ENCODE data around the gene TOMM70. TPM values are rescaled to one million over a fixed set of nuclear protein-coding genes. Genes with fewer than 3 reads are reported as not detected.

Gene TOMM70
- total RNA-seq, 1 experiment from 2014 or later: 64.9 TPM

- no peak for DNase-seq (ENCODE audit: low spot score)
Measured at GRCh38 chr3:100411091-100411982, 10.4 kb upstream of the TOMM70 start.

- no peak for DNase-seq (ENCODE audit: low spot score)
Measured at GRCh38 chr3:100407977-100408532, 7.2 kb upstream of the TOMM70 start.

- DNase-seq (ENCODE audit: low spot score): no peak
Measured at GRCh38 chr3:100407164-100407563, 6.3 kb upstream of the TOMM70 start.

- DNase-seq (ENCODE audit: low spot score): no peak
Measured at GRCh38 chr3:100404250-100404548, 3.3 kb upstream of the TOMM70 start.

GRCh38 chr3:100403362-100404249, 2.7 kb upstream of the TOMM70 start:
- DNase-seq (ENCODE audit: low spot score): peak; percentile 15

GRCh38 chr3:100402891-100403290, 2.0 kb upstream of the TOMM70 start:
- no peak for DNase-seq (ENCODE audit: low spot score)

- peak; percentile 25 for DNase-seq (ENCODE audit: low spot score)
Measured at GRCh38 chr3:100402256-100402655, 1.4 kb upstream of the TOMM70 start.

GRCh38 chr3:100401674-100402041, 769 bp upstream of the TOMM70 start:
- DNase-seq (ENCODE audit: low spot score): peak; percentile 27

- no peak for DNase-seq (ENCODE audit: low spot score)
Measured at GRCh38 chr3:100400419-100400779, 490 bp downstream of the TOMM70 start.

GRCh38 chr3:100399341-100400071, 1.4 kb downstream of the TOMM70 start:
- DNase-seq (ENCODE audit: low spot score): no peak

- DNase-seq (ENCODE audit: low spot score): no peak
Measured at GRCh38 chr3:100396967-100397366, 3.9 kb downstream of the TOMM70 start.

GRCh38 chr3:100395679-100396431, 5.0 kb downstream of the TOMM70 start:
- no peak for DNase-seq (ENCODE audit: low spot score)

- no peak for DNase-seq (ENCODE audit: low spot score)
Measured at GRCh38 chr3:100389025-100389424, 11.9 kb downstream of the TOMM70 start.

GRCh38 chr3:100386437-100387074, 14.3 kb downstream of the TOMM70 start:
- DNase-seq (ENCODE audit: low spot score): no peak

- DNase-seq (ENCODE audit: low spot score): no peak
Measured at GRCh38 chr3:100384733-100385525, 16.0 kb downstream of the TOMM70 start.

GRCh38 chr3:100376301-100376700, 24.6 kb downstream of the TOMM70 start:
- no peak for DNase-seq (ENCODE audit: low spot score)

GRCh38 chr3:100374521-100374920, 26.4 kb downstream of the TOMM70 start:
- no peak for DNase-seq (ENCODE audit: low spot score)

GRCh38 chr3:100370756-100371155, 30.1 kb downstream of the TOMM70 start:
- DNase-seq (ENCODE audit: low spot score): no peak

- no peak for DNase-seq (ENCODE audit: low spot score)
Measured at GRCh38 chr3:100368441-100368840, 32.4 kb downstream of the TOMM70 start.

- no peak for DNase-seq (ENCODE audit: low spot score)
Measured at GRCh38 chr3:100366424-100366823, 34.5 kb downstream of the TOMM70 start.
